Endothelial cell of umbilical vein (primary cell): ENCODE measurements around the gene CAMTA1.

Experiments used
- CTCF ChIP-seq, 2 donors: IDR thresholded peaks; 1 replicate in 1 of 2; 2 replicates in 1 of 2; pipeline ENCODE4 v1.5.1; 2011; ENCODE audit warnings: low read length in 2 of 2, mild to moderate bottlenecking in 2 of 2, moderate library complexity in 2 of 2, control low read depth in 1 of 2, inconsistent platforms in 1 of 2, low read depth in 1 of 2; ENCODE audit not compliant: insufficient read depth in 1 of 2; ENCODE audit errors: extremely low read depth in 1 of 2
- MAX ChIP-seq: IDR thresholded peaks from 2 replicates; pipeline ENCODE4 v1.6.1; 2011; ENCODE audit not compliant: insufficient read depth, insufficient read length
- MYC ChIP-seq: IDR thresholded peaks from one replicate; pipeline ENCODE4 v1.6.1; 2011; ENCODE audit warnings: mild to moderate bottlenecking, low read depth, low read length
- POLR2A ChIP-seq: IDR thresholded peaks from 2 replicates; pipeline ENCODE4 v1.6.1; 2012; ENCODE audit warnings: low read depth, mild to moderate bottlenecking, control low read depth, low read length
- POLR2AphosphoS5 ChIP-seq: IDR thresholded peaks from 2 replicates; pipeline ENCODE4 v1.6.1; 2012; ENCODE audit warnings: low read depth, mild to moderate bottlenecking, control low read depth, low read length, moderate library complexity; ENCODE audit not compliant: insufficient read depth

GRCh38 chr1:7094509-7094908 lies 309.3 kb downstream of the CAMTA1 start:
- no peak for TF ChIP-seq MAX
- TF ChIP-seq CTCF (IDR thresholded peaks at IDR 0.05; ENCODE audit: extremely low read depth in 1 of 2, insufficient read depth in 1 of 2, low read depth in 1 of 2, low read length in 2 of 2) = no peak
- TF ChIP-seq MYC = no peak
- no peak for TF ChIP-seq POLR2AphosphoS5
- no peak for TF ChIP-seq POLR2A
